ENCODE data around the gene ACBD6.
"Not testable (repeated sequence)": the region's sequence is repeated elsewhere in the genome, so short reads cannot be mapped to it uniquely, and the experiment has no call there.

The ACBD6 gene

DNA sequence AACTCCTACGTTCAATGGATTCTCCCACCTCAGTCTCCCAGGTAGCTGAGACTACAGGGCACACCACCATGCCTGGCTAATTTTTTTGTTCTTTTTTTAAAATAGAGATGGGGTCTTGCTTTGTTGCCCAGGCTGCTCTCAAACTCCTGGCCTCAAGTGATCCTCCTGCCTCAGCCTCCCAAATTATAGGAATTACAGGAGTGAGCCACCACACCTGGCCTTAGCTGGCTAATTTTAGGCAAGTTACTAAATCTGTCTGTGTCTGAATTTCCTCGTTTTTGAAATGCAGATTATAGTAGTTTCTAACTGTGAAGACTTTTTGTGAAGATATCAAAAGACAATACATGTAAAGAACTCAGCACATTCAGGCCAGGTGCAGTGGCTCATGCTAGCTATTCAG is 13.7 kb downstream of the ACBD6 start:
- no peak for DNase-seq

DNA sequence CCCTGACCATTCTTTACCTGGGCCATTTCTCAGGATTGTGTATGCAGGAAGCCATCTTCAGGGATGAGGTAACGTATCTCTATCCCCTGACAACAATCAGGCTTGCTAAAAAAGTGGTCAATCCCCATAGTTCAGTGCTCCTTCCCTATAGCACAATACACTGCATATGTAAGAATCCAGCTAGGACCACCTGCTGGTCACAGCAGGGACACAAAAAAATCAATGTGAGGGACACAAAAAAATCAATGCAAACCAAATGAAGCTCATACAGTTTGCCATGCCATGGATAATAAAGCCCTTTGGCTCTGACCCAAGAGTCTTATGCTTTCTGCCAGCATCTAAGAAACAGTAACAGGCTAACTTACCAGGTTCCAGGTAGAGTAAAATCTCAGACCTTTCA is 16.3 kb downstream of the ACBD6 start:
- no peak for DNase-seq

DNA sequence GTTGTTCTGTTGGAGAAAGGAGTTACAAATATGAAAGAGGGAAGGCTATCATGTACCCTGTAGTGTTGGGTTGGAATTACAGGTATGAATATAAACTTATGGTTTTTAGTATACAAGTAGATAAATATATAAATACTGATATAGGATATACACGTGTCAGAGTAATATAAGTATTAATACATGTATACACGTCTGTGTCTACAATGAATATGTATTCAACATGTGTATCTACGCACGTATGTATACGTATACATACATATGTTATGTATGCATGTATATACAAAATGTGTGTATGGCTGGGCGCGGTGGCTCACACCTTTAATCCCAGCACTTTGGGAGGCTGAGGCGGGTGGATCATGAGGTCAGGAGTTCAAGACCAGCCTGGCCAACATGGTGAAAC is 17.9 kb downstream of the ACBD6 start:
- DNase-seq, result no peak

DNA sequence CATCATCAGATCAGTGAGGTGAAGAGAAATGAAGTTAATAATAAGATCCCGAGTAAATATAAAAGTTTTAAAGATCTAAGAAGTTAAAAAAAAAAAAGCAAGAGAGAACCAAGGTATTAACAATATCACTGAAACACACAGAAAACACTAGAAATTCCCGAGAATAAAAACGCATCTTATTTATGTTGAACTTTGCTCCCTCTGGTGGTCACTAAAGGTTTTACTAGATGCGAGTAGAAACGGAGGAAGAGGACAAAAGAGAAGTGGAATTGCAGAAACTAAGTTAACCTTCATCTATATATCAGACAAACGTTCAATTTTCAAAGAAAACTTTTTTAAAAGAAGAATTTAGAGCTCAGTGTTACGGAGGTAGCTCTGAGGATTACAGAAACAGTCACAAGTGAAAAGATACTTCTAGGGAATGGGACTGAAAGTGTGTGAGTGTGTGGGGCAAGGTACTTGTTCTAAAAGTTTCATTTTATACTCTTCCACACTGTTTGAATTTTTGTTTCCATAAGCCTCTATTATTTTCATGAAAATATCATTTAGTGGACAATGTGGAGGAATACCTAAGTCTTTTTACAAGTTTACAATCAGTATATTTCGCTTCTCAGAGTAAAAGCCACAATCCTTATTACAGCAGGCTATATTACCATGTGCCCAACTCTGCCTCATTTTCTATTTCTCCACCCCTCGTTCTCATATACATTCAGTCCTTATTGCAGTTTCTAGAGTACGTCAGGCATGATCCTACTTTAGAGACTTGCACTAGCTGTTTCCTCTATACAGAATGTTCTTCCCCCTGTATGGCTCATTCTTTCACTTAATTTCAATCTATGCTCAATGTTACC is 19.7 kb downstream of the ACBD6 start:
- no peak for DNase-seq

DNA sequence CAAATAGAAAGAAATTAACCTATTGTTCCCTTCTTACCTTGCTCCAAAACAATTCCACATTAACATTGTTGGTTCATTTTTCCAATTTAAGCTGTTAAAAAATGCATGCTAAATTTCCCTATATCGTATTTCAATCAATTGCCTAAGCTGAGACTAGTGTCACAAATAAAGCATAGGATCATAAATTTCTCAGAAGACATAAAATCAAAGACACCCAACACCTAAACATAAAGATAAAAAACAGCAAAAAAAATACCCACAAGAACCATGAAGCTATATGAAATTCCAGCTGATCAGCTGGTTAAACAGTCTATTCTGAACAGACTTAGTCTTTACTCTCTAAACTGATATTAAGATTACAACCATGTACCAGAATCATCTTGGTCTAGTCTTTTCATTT is 32.3 kb downstream of the ACBD6 start:
- no peak for DNase-seq

DNA sequence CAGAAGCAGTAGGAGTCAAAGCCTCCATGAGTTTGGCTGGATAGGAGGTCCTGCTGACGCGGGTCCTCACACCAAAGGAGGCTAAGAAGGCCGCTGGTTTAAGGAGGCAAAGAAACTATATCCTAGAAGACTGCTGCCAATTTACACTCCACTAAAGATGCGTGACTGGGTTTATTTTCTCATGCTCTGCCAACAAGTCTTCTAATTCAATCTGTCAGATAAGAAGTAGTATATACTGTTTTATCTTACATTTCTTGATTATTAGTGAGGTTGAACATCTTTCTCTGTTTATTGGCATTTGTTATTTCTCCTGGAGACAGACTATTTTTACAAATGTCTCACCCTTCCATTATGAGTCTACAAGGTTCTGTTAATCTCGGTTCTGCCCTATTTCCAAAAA is 34.1 kb downstream of the ACBD6 start:
- DNase-seq, result no peak

DNA sequence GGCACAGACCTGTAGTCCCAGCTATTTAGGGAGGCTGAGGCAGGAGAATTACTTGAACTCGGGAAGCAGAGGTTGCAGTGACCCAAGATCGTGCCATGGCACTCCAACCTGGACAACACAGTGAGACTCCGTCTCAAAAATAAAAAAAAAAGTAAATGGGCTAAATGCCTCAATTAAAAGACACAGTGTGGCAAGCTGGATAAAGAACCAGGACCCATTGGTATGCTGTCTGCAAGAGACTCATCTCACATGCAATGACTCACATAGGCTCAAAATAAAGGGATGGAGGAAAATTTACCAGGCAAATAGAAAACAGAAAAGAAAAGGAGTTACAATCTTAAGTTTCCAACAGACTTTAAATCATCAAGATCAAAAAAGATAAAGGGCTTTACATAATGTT is 40.3 kb downstream of the ACBD6 start:
- DNase-seq, result no peak

DNA sequence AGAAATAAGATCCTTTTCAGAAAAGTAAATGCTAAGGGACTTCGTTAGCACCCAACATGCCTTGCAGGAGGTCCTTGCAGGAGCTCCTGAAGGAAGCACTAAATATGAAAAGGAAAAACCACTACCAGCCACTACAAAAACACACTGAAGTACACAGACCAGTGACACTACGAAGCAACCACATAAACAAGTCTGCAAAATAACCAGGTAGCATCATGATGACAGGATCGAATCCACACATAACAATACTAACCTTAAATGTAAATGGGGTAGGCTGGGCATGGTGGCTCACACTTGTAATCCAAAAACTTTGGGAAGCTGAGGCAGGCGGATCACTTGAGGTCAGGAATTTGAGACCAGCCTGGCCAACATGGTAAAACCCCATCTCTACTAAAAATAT is 40.7 kb downstream of the ACBD6 start:
- DNase-seq, result not testable (repeated sequence)

DNA sequence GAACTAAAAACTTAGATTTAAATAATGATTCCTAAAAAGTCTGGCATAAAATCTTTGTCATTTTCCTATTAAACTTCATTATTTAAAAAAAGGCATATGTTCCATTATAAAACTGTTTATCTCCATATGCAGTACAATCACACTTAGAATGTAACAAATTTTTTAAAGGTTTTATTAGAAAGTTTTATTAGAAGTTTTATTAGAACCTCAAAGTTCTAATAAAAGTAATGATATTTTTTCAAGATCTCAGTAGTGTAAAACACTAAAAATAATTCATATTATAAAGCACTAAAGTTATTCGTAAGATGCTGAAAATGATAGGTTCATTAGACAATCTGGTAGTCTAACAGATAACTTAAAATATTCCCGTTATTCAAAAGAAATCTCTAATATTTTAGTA is 43.6 kb downstream of the ACBD6 start:
- DNase-seq, result no peak

DNA sequence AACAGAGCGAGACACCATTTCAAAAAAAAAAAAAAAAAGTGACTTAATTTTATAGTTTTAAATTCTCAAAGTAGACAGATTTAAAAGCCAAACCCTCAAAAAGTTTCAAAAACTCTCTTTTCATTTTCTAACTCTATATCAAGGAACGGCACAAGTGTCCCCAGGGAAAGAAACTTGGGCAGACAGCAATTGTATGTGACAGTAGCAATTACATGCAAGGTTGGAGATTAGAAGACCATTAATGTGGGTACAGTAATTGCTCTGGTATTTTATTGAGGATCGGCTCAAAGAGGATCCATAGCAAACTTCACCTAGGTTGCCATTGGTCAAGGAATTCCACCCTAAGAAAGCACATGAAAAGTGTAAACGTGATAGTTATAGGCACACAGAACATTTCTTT is 46.2 kb downstream of the ACBD6 start:
- no peak for DNase-seq

DNA sequence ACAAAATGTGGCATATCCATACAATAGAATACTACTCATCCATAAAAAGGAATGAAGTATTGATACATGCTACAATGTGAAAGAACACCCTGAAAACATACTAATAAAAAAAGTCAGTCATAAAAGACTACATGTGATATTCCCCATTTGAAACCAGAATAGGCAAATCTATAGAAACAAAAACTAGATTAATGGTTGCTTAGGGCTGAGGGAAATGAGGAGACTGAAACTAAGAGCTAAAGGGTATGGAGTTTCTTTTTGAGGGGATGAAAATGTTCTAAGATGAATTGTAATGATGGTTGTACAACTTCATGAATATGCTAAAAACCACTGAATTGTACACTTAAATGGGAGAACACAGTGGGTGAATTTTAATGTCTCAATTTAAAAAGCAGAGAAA is 50.9 kb downstream of the ACBD6 start:
- DNase-seq, result no peak

DNA sequence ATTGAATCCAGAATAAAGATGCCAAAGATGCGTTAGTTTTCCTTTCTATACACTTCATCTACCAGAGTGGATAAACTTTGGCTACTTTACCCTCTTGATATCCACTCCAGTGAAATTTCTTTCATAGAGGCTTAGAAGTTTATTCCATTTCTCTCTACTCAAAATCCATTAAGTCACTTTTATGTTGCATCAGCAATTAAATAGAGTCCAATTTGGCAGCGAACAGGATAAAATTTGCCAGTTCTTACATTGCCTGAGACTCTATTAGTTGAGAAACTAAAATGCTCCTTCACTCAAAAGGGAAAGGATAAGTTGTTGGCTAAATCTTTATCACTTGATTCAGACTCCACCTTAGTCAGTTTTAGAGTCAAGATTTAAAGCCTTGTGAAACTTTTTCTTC is 57.9 kb downstream of the ACBD6 start:
- DNase-seq, result no peak

DNA sequence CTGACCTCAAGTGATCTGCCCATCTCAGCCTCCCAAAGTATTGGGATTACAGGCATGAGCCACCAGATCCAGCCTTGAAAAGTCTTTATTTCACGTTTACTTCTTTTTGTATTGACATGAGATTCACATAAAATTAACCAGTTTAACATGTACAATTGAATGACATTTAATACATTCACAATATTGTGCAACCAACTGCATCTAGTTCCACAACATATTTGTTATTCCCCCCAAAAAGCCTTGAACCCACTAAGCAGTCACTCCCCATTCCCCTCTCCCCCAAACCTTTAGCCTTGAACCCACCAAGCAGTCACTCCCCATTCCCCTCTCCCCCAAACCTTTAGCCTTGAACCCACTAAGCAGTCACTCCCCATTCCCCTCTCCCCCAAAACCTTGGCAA is 62.0 kb downstream of the ACBD6 start:
- no peak for DNase-seq

DNA sequence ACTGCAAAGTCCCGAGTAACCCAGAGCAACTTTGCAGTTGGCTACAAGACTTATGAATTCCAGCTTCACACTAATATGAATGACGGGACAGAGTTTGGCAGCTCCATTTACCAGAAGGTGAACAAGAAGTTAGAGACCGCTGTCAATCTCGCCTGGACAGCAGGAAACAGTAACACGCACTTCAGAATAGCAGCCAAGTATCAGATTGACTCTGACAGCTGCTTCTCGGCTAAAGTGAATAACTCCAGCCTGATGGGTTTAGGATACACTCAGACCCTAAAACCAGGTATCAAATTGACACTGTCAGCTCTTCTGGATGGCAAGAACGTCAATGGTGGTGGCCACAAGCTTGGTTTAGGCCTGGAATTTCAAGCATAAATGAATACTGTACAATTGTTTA is 66.8 kb downstream of the ACBD6 start:
- no peak for DNase-seq

DNA sequence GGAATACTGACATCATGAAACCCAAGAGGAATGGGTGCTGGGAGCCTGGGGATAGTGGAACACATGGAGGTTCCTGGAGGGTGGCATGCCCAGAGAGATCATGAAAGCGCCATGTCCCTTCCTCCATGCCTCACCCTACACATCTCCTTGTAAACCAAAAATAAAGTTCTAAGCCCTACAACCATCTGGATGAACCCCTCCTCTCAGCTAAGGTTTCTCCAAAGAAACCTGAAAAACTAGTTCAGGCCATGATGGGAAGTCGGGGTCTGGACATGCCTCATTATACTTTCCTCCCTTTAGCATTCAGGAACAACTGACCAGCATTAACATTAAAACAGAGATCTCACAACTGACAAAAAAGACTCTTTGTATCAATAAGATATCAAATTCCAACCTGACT is 68.5 kb downstream of the ACBD6 start:
- no peak for DNase-seq

DNA sequence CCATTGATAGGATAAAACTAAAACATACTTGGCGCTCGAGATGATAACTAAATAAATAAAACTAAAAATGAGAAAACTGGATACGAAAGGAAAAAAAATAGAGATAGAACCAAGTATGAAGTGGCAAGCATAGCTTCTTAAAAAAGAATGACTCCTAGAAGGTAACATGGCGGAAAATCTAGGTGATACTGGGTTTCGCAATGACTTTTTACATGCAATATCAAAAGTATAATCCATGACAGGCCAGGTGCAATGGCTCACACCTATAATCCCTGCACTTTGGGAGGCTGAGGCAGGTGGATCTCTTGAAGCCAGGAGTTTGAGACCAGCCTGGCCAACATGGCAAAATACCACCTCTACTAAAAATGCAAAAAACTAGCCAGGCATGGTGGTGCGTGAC is 70.7 kb downstream of the ACBD6 start:
- no peak for DNase-seq

DNA sequence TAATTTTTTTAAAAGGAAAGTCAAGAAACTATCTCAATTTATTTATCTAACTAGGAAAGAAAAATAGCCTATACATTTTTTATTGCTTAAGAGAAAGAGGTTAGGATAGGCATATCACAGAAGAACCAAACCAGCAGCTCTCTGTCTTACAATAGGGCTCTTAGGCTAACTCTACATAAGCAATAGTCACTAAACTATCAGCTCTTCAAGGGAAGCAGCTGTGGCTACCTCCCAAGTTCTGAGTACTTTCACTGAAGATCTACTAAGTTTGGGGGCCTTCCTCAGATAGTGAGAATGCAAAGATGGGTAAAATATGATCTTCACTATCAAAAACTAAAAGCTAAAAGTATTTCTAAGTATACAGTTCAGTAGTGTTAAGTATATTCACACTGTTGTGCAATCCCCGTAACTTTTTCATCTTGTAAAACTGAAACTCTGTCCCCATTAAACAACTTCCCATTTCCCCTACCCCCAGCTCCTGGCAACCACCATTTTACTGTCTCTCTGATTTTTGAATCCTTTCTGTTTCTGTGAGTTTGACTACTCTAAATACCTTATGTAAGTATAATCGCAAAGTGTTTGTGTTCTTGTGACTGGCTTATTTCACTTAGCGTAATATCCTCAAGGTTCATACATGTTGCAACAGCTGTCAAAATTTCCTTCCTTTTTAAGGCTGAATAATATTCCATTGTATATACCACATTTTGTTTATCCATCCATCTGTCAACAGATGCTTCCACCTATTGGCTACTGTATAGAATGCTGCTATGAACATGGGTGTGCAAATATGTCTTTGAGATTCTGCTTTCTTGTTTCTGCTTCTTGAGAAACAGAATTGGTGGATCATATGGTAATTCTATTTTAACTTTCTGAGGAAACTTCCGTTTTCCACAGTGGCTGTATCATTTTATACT is 73.3 kb downstream of the ACBD6 start:
- no peak for DNase-seq

DNA sequence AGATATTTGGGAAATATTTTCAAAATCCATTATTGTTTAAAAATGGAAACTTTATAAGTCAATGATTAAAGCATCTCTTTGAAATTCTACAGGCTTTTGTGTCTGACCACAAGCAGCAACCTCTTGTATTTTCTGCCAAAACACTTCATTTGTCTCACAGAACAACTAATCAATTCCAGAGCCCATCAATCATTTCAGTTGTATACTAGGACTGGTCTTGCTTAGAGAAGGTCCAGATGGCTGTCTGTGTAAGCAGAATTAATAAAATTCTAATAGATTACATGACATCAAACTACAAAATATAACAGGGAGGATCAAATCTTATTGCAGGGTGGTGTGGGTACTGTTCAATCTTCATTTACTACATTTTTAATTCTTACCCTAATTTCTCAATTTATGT is 76.4 kb downstream of the ACBD6 start:
- no peak for DNase-seq

DNA sequence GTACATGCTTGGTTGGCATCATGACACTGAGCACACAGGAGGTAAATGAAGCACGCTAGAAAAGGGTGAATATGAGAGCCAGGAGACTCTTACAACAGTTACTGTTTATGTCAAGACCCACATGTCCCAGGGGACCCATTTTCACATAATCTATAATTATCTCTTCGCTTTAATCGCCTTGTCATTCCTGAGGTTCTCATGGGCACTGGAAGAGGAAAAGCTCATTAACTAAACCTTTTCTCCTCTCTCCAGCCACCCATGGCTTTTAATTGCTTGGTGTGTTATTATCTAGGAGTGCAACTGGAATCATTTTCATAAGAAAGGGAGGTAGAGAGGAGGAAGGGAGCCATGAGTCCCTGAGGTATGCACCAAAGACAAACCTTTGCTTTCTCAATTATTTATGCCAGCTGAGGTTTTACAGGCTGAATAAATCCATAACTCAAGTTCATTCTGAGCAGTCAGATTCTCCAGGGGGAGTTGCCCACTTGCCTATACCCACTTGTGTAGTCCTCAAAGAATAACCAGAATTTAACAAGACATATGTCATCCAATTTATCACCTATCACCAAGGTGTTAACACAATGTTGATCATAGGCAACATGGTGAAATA is 77.4 kb downstream of the ACBD6 start:
- no peak for DNase-seq

DNA sequence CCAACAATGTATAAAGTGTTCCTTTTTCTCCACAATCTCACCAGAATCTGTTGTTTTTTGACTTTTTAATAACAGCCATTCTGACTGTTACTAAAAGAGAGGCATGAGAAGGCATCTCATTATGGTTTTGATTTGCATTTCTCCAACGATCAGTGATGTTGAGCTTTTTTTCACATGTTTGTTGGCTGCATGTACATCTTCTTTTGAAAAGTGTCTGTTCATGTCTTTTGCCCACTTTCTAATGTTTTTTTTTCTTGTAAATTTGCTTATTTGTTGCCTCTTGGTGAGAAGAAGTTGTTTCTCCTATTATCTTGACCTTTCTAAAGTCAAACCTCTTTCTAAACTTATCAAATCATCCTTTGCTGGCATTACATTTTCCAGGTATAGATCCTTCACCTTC is 80.8 kb downstream of the ACBD6 start:
- no peak for DNase-seq

DNA sequence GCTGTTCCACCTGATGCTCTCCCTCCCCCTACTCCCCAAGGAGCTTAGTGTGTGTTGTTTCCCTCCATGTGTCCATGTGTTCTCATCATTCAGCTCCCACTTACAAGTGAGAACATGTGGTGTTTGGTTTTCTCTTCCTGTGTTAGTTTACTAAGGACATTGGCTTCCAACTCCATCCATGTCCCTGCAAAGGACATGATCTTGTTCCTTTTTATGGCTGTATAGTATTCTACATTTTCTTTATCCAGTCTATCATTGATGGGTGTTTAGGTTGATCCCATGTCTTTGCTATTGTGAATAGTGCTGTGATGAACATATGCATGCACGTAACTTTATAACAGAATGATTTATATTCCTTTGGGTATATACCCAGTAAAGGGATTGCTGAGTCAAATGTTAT is 81.2 kb downstream of the ACBD6 start:
- DNase-seq, result not testable (repeated sequence)

DNA sequence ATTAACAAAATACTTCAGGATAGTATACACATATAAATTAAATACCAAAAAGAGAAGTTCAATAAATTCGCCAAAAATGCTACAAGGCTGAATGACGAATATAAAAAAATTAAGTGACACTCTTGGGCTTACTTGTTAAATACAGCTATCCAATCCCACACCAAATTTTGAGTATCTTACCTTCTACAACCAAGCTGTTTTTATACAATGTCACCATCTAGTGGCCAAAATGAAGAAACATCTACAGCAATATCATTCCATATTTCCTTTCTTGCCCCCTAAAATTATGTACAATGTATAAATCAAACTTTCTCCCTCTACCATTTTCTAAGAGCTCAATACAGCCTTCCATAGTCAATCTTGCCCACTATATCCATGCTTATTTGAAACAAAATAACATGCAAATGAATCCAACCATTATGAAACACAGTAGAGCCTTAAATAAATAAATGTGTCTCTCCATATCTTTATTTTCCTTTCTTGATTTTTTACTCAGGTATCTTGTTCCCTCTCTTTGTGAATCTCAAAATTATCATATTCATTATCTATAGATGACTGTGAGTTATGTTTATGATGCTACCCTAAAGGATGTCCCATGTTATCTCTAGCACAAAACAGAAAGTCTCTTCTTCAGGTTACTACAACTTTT is 86.3 kb downstream of the ACBD6 start:
- DNase-seq, result no peak

DNA sequence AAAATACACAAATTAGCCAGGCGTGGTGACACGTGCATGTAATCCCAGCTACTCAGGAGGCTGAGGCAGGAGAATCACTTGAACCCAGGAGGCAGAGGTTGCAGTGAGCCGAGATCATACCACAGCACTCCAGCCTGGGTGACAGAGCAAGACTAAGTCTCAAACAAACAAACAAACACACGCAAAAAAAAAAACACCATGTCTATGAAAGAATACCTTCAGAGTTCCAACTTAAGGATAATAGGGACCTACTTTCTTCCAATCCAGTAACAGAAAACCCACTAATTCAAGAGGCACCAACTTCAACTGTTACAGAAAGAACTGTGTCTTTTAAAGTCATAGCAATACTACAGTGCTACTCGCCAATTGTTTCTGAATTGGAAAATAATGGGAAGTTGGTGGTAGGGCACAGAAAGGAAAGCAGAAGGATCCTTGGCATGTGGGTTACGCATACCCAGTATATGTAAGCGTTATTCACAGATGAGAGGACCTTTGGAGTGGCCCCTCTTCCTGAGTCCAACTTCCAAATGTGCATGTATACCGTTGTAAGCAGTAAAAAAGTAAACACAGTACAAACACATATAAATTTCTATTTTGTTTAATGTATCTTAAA is 87.0 kb downstream of the ACBD6 start:
- DNase-seq, result no peak
